ENCODE results near the gene MAP4K4. TPM values are rescaled to one million over a fixed set of nuclear protein-coding genes. Genes with fewer than 3 reads are reported as not detected.
A peak's percentile ranks its signal among the peaks of the same experiment; 100 is the strongest.

The MAP4K4 gene
- total RNA-seq, 1 donor from 2014 or later, result 54.5 TPM

GRCh38 chr2:101717071-101717845 is 19.8 kb downstream of the MAP4K4 start:
- H3K27ac Mint-ChIP-seq, result peak overlapping the region; percentile 90
- H3K27me3 Mint-ChIP-seq (ENCODE audit: insufficient read depth), result no peaks in the 10 kb centered on the region
- peak overlapping the region; percentile 59 for H3K4me3 Mint-ChIP-seq
- no peaks in the 10 kb centered on the region for H3K9me3 Mint-ChIP-seq
- intact Hi-C loops (cut with micrococcal nuclease), result loop anchor here (5.0 to 10.0 kb wide), 6 partner anchors 110 to 720 kb away; partner anchors contain the start of genes CNOT11 and RFX8
- H3K4me1 Mint-ChIP-seq (ENCODE audit: low read depth), result peaks cover 71% of the 10 kb centered on the region
- no peak for DNase-seq (ENCODE audit: low spot score)
- H3K36me3 Mint-ChIP-seq (ENCODE audit: low read depth), result peaks cover 12% of the 10 kb centered on the region

GRCh38 chr2:101718479-101718878 is 21.0 kb downstream of the MAP4K4 start:
- no peak for DNase-seq (ENCODE audit: low spot score)
- H3K27ac Mint-ChIP-seq, result peak overlapping the region; percentile 93
- H3K4me3 Mint-ChIP-seq, result peak overlapping the region; percentile 56
- peaks cover 81% of the 10 kb centered on the region for H3K4me1 Mint-ChIP-seq (ENCODE audit: low read depth)
- intact Hi-C loops (cut with micrococcal nuclease), result loop anchor here (2.0 to 10.0 kb wide), 7 partner anchors 40 to 719 kb away; partner anchors contain the start of genes CNOT11 and RFX8
- H3K27me3 Mint-ChIP-seq (ENCODE audit: insufficient read depth), result no peaks in the 10 kb centered on the region
- H3K36me3 Mint-ChIP-seq (ENCODE audit: low read depth), result peaks cover 19% of the 10 kb centered on the region
- peaks cover 12% of the 10 kb centered on the region for H3K9me3 Mint-ChIP-seq

GRCh38 chr2:101718993-101719571 is 21.6 kb downstream of the MAP4K4 start:
- peaks cover 82% of the 10 kb centered on the region for H3K4me1 Mint-ChIP-seq (ENCODE audit: low read depth)
- no peak for DNase-seq (ENCODE audit: low spot score)
- intact Hi-C loops (cut with micrococcal nuclease), result loop anchor here (1.0 to 10.0 kb wide), 14 partner anchors 9 to 718 kb away; partner anchors contain the start of genes CNOT11 and RFX8
- H3K27me3 Mint-ChIP-seq (ENCODE audit: insufficient read depth), result no peaks in the 10 kb centered on the region
- H3K4me3 Mint-ChIP-seq, result peak overlapping the region; percentile 56
- peak overlapping the region; percentile 93 for H3K27ac Mint-ChIP-seq
- peaks cover 21% of the 10 kb centered on the region for H3K36me3 Mint-ChIP-seq (ENCODE audit: low read depth)
- peaks cover 14% of the 10 kb centered on the region for H3K9me3 Mint-ChIP-seq

DNA sequence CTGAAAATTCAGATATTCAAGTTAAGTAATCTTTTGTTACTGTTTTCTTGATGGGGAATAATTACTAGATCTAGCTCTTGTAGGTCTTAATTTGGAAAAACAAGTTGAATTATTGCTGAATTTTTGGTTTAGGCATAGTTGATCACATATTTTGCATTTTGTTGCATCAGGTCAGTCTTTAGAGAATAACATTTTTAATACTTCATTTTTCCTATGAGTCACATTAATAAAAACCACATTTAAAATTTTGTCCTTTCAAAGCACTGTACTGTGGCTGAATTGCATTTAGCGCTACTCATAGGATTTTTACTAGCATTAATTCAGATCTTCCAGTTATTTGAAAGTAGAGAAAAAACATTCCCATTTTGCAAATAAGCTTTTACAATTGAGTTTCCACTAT is 23.2 kb downstream of the MAP4K4 start:
- DNase-seq (ENCODE audit: low spot score), result no peak
- intact Hi-C loops (cut with micrococcal nuclease), result no loop called here
- no peak overlapping the region for H3K4me3 Mint-ChIP-seq
- no peak overlapping the region for H3K27ac Mint-ChIP-seq
- H3K4me1 Mint-ChIP-seq (ENCODE audit: low read depth), result peaks cover 86% of the 10 kb centered on the region
- peaks cover 19% of the 10 kb centered on the region for H3K36me3 Mint-ChIP-seq (ENCODE audit: low read depth)
- peaks cover 14% of the 10 kb centered on the region for H3K9me3 Mint-ChIP-seq
- no peaks in the 10 kb centered on the region for H3K27me3 Mint-ChIP-seq (ENCODE audit: insufficient read depth)

DNA sequence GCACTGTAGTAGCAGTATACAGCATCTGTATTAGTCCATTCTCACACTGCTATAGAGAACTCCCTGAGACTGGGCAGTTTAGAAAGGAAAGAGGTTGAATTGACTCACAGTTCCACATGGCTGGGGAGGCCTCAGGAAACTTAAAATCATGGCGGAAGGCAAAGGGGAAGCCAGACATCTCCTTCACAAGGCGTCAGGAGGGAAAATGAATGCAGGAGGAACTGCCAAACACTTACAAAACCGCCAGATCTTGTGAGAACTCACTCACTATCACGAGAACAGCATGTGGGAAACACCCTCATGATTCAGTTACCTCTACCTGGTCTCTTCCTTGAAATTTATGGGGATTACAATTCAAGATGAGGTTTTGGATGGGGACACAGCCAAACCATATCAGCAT is 25.4 kb downstream of the MAP4K4 start:
- H3K4me3 Mint-ChIP-seq, result peak overlapping the region; percentile 2
- intact Hi-C loops (cut with micrococcal nuclease), result no loop called here
- peaks cover 16% of the 10 kb centered on the region for H3K36me3 Mint-ChIP-seq (ENCODE audit: low read depth)

DNA sequence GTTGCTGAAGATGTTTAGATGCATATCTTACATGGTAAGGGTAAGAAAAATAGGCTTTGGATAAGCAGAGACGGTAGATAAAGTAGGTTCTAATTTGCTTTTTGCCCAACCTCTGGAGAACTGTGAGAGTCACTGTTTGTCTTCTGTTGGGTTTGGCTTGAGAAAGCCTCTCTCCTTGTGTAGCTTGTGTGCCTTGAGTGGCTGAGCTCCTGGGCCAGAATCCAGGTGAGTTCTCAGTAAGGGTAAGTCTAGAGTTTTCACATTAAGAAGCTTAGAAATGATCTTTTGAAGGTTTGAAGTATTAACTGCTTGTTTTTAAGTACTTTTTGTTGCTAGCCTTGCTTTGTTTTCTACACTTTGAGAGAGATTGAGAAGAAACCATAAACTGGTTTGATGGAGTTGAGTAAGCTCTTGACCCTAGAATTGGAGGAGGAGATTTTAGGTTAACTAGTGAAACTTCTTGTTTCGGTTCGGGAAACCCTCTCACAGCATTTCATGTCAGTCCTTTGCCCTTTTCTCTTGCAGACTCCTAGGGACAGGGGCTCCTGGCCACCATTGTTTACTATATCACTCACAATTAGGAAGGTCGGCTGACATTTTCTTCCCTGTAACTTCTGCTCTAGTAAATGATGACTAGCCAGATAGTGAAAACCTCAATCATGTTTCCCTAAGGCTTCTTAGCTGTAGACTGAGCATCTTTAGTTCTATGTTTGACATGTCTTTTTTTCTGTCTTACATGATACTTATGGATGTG is 26.0 kb downstream of the MAP4K4 start:
- intact Hi-C loops (cut with micrococcal nuclease), result no loop called here
- H3K4me1 Mint-ChIP-seq (ENCODE audit: low read depth), result peaks cover 80% of the 10 kb centered on the region
- peaks cover 16% of the 10 kb centered on the region for H3K36me3 Mint-ChIP-seq (ENCODE audit: low read depth)
- H3K27me3 Mint-ChIP-seq (ENCODE audit: insufficient read depth), result no peaks in the 10 kb centered on the region
- H3K9me3 Mint-ChIP-seq, result peaks cover 14% of the 10 kb centered on the region
- H3K27ac Mint-ChIP-seq, result peak overlapping the region; percentile 52
- DNase-seq (ENCODE audit: low spot score), result no peak
- H3K4me3 Mint-ChIP-seq, result peak overlapping the region; percentile 28

More for the DNA sequence above, 25.4 kb downstream of the MAP4K4 start:
- Mint-ChIP-seq H3K27me3 (ENCODE audit: insufficient read depth) (no peaks in the 10 kb centered on the region), H3K4me1 (ENCODE audit: low read depth) (peaks cover 82% of the 10 kb centered on the region), H3K9me3 (peaks cover 14% of the 10 kb centered on the region), H3K27ac (peak overlapping the region; percentile 28)
- no peak for DNase-seq (ENCODE audit: low spot score)

- peak overlapping the region; percentile 52 for H3K27ac Mint-ChIP-seq
- DNase-seq (ENCODE audit: low spot score), result no peak
- H3K4me1 Mint-ChIP-seq (ENCODE audit: low read depth), result peaks cover 80% of the 10 kb centered on the region
- H3K27me3 Mint-ChIP-seq (ENCODE audit: insufficient read depth), result no peaks in the 10 kb centered on the region
- peaks cover 15% of the 10 kb centered on the region for H3K36me3 Mint-ChIP-seq (ENCODE audit: low read depth)
- peaks cover 14% of the 10 kb centered on the region for H3K9me3 Mint-ChIP-seq
- intact Hi-C loops (cut with micrococcal nuclease), result no loop called here
- no peak overlapping the region for H3K4me3 Mint-ChIP-seq
Observed at GRCh38 chr2:101724125-101724474, 26.6 kb downstream of the MAP4K4 start.

- Mint-ChIP-seq H3K27ac (peak overlapping the region; percentile 68), H3K4me3 (peak overlapping the region; percentile 28), H3K4me1 (ENCODE audit: low read depth) (peaks cover 85% of the 10 kb centered on the region), H3K9me3 (peaks cover 14% of the 10 kb centered on the region), H3K27me3 (ENCODE audit: insufficient read depth) (no peaks in the 10 kb centered on the region), H3K36me3 (ENCODE audit: low read depth) (peaks cover 12% of the 10 kb centered on the region)
- DNase-seq (ENCODE audit: low spot score), result no peak
- intact Hi-C loops (cut with micrococcal nuclease), result no loop called here
Observed at GRCh38 chr2:101725038-101725437, 27.5 kb downstream of the MAP4K4 start.

GRCh38 chr2:101725515-101726192 is 28.1 kb downstream of the MAP4K4 start:
- peaks cover 14% of the 10 kb centered on the region for H3K9me3 Mint-ChIP-seq
- H3K27me3 Mint-ChIP-seq (ENCODE audit: insufficient read depth), result no peaks in the 10 kb centered on the region
- peaks cover 12% of the 10 kb centered on the region for H3K36me3 Mint-ChIP-seq (ENCODE audit: low read depth)
- no peak overlapping the region for H3K4me3 Mint-ChIP-seq
- intact Hi-C loops (cut with micrococcal nuclease), result no loop called here
- H3K27ac Mint-ChIP-seq, result no peak overlapping the region
- DNase-seq (ENCODE audit: low spot score), result no peak
- H3K4me1 Mint-ChIP-seq (ENCODE audit: low read depth), result peaks cover 86% of the 10 kb centered on the region

GRCh38 chr2:101728865-101729264 is 31.4 kb downstream of the MAP4K4 start:
- no peak overlapping the region for H3K4me3 Mint-ChIP-seq
- intact Hi-C loops (cut with micrococcal nuclease), result loop anchor here (1.0 kb wide), 1 partner anchor 10 kb away; no protein-coding TSS in a partner anchor
- H3K27ac Mint-ChIP-seq, result peak overlapping the region; percentile 62
- H3K4me1 Mint-ChIP-seq (ENCODE audit: low read depth), result peaks cover 85% of the 10 kb centered on the region
- no peaks in the 10 kb centered on the region for H3K9me3 Mint-ChIP-seq
- no peak for DNase-seq (ENCODE audit: low spot score)
- no peaks in the 10 kb centered on the region for H3K27me3 Mint-ChIP-seq (ENCODE audit: insufficient read depth)
- H3K36me3 Mint-ChIP-seq (ENCODE audit: low read depth), result peaks cover 1% of the 10 kb centered on the region

- peaks cover 82% of the 10 kb centered on the region for H3K4me1 Mint-ChIP-seq (ENCODE audit: low read depth)
- H3K4me3 Mint-ChIP-seq, result peak overlapping the region; percentile 54
- no peaks in the 10 kb centered on the region for H3K9me3 Mint-ChIP-seq
- no peaks in the 10 kb centered on the region for H3K27me3 Mint-ChIP-seq (ENCODE audit: insufficient read depth)
- H3K36me3 Mint-ChIP-seq (ENCODE audit: low read depth), result peaks cover 1% of the 10 kb centered on the region
- DNase-seq (ENCODE audit: low spot score), result no peak
- peak overlapping the region; percentile 82 for H3K27ac Mint-ChIP-seq
- intact Hi-C loops (cut with micrococcal nuclease), result no loop called here
Observed at GRCh38 chr2:101729521-101730190, 32.1 kb downstream of the MAP4K4 start.
